EL (cell line): Measurements from ENCODE around the gene DPYSL4.

Experiments used
- DNase-seq: peaks from one replicate; pipeline ENCODE4 v3.0.0-alpha.2; 2016

The DPYSL4 gene

DNA sequence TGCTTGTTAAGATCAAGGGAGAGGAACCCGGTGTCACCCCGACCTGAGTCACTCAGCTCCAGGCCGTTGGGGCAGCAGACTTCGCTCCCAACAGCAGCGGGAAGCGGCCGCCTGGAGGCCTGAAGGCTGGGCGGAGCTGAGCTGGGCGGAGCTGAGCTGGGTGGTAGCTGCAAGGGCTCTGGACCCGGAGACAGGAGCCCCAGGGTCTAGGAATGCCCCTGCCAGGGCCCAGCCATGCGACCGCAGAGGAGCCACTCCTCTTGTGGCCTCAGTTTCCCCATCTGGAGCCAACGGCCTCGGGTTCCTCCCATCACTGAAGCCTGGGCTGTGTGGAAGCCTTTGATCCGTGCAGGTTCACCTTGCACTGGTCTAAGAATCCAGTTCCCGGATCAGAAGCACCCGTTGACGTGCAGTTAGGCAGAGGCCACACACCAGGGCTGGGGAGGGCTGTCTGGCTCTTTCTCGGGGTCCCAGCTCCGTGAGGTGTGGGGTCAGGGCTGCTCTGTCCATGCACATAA is 21.9 kb upstream of the DPYSL4 start:
- DNase-seq: no peak

DNA sequence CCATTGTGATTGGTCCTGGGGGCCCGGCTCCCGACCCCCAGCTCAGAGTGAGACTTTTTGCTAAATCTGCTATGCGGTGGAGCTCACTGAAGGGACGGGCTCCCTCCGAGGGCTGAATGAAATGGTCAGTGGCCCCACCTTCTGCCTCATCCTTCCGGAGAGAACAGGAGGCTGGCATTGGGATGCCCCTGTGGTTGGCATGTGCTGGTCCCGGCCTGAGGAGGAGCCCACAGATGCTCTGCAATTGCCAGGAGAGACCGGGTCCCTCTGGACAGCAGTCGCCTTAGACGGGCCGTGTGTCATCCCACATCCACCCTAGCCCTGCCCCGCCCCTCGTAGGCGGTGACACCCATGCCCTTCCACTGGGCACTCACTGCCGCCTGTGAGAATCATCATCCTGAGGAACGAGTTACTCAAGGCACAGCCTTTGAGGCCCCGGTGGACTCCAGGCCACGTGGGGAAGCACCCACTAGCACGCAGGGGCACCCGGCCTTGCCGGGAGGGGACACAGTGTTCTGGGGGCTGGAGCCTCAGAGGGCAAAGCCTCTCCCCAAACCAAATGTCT is 21.2 kb upstream of the DPYSL4 start:
- DNase-seq: no peak

- no peak for DNase-seq
Measured at GRCh38 chr10:132166216-132166950, 20.4 kb upstream of the DPYSL4 start.

- DNase-seq: no peak
Measured at GRCh38 chr10:132167041-132167674, 19.6 kb upstream of the DPYSL4 start.

GRCh38 chr10:132167976-132168375 is 18.8 kb upstream of the DPYSL4 start:
- DNase-seq: no peak

DNA sequence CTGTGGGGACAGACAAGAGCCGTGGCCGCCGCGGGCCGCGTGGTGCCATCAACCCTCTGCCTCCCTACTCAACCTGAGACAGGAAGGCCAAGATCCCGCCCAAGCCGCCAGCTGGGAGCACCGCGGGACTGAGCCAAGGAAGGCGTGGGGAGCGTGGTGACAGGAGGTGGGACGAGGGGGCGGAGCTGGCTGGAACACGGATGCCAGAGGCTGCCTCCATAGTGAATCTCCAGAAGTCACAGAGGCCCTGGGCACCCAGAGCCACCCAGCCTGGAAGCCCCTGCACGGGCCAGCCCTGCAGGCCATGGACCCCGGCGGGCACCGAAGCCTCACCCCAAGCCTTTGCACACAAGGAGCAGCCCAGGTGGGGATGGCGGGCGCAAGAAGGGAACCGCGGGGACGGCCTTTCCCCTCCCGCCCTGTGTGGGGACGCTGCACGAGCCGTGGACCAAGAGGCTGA is 18.1 kb upstream of the DPYSL4 start:
- no peak for DNase-seq

DNA sequence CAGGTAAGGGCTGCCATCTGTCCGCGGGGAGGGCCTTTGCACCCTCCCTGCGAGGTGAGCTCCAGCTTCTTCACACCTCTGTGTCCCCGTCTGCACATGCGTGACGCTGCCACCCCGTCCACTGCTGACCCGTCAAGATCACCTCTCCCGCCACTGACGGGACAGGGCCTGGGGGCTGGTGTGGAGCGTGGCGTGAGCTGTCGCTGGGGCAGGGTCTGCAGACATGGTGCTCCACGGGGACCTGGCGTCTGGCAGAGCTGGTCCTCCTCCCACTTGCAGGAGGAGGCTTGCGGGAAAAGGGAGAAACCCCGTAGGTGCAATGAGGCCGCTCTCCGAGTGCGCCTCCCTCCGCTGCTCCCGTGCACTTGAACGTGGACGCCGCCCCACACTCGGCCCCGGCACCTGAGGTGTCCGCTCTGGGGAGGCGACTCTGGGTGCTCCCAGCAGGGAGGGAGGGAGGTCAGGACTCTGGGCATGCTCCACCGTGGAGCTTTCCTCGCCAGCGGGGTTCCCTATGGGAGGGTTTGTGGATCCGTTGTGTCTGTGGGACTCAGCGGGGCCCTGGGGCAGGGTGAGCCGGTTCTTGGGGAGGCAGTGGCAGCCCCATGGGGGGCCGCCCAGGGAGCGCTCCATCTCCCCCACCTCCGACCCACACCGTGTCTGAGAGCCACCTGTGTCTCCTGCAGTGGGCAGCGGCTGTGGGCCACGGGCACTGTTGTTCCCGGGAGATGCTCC is 17.6 kb upstream of the DPYSL4 start:
- DNase-seq: no peak

GRCh38 chr10:132169766-132170560 is 16.8 kb upstream of the DPYSL4 start:
- no peak for DNase-seq

DNA sequence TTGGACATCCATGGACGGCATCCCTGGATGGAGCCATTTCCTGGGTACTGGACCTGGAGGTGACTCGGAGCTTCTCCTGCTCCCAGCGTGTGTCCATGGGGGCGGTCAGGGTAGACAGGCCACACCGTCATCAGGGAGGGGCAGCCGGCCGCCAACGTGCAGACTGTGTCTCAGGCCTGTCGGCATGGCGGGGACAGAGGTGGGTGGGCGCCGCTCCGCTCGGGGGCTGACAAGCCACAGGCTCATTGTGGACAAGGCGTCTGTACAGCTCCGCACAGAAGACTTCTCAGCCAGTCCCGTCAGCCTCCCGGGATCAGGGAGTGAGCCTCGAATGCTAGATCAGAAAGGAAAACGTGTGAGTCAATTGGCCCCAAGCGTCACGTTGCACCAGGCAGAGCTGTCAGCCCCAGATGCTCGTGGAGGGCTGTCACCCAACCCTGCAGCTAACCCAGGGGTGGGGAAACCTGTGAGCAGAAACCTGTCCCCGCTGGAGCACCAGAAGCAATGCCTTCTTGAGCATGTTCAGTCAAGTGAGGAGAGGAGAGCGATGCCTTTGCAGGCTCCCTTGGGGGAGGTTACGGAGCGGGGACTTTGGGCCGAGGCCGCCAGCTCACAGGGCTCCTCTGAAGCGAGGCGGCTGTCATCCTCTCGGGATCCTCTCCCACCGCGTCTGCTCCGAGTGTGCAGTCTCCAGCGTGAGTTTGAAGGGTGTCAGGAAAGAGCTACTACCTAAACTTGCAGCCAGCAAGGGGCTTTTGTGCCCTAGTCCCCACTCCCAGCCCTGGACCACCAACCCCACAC is 16.0 kb upstream of the DPYSL4 start:
- no peak for DNase-seq

DNA sequence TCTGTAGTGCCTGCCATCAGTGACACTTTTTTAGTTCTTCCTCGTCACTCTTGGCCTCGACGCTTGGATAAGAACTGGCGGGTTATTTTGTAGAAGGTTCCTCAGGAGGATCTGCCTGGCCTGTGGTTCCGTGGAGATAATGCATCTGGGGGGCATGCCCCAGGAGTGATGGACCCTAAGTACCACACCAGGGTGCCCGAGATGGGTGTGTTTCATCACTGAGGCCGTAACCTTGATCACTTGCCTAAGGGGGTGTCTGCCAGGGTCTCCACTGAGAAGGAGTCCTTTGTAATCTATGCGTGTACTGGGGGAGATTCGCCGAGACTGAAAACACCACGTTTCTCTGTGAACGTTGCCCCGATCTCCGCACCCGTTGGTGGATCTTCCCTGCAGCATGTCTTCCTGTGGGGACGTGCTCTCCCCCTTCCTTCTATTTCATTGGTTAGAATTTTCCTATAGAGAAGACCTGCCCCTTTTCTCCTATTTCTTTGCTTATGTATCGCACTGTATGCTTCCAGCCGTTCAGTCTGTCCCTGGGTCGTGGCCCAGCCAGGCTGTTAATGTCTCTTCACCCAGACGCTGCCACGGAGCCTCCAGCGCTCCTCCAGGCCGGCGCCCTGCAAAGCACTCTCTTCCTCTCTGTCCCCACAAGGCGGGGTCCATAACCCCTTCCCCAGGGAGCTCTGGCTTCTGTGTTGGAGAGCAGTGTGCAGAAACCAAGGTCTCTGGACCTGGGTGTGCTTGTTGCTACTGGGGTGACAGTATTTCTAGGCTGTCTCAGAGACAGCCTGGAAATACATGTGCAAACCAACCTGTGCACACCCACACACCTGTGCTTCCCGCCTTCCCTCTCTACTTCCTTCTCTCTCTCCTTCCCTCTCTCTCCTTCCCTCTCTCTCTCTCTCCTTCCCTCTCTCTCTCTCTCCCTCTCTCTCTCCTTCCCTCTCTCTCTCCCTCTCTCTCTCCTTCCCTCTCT is 14.4 kb upstream of the DPYSL4 start:
- no peak for DNase-seq

- DNase-seq: no peak
Measured at GRCh38 chr10:132173185-132173584, 13.6 kb upstream of the DPYSL4 start.

GRCh38 chr10:132174237-132174636 is 12.5 kb upstream of the DPYSL4 start:
- DNase-seq: no peak

DNA sequence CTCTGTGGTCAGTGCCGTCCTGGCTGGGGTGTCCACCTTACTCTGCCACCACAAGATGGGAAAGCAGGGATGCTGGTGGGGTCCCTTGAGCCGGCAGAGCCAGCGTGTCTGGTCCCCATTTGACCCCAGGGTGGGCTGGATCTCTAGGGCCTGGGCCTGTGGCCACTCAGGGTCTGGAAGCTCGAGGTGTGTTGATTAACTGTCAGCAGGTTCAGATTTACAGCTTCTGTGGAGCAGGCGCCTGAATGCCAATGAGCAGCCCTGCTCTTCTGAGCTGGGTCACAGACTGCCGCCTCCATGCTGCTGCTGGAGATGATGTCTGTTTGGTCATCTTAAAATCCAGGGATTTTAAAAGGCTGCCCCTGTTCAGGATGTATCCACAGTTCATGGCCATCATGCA is 11.3 kb upstream of the DPYSL4 start:
- no peak for DNase-seq

- DNase-seq: no peak
Measured at GRCh38 chr10:132175907-132176581, 10.7 kb upstream of the DPYSL4 start.

GRCh38 chr10:132176623-132177500 is 9.9 kb upstream of the DPYSL4 start:
- no peak for DNase-seq

GRCh38 chr10:132178046-132178445 is 8.7 kb upstream of the DPYSL4 start:
- DNase-seq: no peak

DNA sequence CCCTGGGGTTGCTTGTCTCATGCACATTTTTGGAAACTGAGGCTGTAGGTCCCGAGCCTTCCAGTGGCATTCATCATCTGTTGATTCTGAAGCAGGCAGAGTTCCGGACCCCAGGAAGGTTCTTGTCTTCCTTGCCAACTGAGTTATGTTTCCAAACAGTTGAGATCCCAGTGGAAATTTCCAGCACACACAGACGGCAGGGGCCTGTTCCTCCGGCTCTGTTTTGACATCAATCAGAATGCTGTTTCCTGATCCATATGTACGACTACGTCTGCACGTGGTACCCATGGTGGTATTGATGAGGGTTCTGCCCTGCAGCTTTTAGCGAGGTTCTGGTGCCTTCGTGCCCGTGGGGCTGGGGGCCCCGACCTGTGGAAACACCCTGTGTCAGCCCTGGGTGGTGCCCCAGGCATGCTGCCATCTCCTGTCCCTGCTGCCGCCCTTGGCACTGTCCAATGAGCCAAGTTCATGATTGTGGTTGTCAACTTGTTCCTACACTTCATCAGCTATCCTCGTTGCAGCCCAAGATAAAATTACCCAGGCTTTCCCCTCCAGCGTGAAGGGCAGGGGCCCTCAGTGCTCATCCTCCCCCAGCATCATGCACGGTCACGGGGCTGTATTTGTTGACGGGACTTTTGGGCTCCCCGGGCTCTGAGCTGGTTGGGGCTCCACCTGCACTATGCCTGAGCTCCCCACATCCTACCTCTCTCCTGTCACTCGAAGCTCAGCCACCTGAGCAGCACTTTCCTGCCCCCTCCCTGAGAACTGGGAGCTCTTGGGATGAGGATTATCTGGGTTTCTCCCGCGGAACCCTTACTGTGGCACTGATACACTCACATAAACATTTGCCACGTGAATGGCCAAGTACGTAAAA is 7.8 kb upstream of the DPYSL4 start:
- no peak for DNase-seq
